ENCODE data around the gene EGFR.

The EGFR gene

DNA sequence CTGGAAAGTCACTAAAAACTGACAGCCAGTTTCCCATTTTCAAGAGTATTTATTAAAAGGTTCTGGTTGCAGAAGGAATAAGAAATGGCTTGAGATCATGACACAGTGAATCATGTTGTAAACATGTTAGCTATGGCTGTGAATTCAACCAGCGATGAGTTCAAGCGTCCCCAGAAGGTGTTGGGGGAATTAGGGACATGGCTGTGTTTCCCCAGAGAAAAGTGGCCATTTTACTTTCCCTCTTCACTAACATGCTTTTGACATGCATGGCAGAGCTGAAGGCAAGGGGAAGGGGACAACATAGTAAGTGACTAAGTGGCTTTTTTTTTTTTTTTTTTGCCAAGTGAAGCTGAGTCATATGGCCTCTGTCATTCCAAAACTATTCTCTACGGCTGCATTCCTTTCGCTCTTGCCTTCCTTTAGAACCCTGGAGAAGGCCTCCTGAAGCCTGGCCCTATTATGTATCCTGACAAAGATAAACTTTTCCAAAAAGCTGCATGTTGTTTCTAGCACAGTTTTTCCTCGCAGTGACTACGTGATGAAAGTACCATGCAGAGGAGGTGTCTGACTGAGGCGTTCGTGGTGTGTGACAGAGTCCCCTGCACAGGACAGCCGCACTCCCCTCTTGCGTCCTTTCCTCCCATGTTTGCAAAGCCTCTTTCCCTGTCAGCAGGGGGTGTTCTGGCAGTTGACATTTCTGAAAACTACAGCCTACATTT is 46.9 kb downstream of the EGFR start:
- no peak for DNase-seq

DNA sequence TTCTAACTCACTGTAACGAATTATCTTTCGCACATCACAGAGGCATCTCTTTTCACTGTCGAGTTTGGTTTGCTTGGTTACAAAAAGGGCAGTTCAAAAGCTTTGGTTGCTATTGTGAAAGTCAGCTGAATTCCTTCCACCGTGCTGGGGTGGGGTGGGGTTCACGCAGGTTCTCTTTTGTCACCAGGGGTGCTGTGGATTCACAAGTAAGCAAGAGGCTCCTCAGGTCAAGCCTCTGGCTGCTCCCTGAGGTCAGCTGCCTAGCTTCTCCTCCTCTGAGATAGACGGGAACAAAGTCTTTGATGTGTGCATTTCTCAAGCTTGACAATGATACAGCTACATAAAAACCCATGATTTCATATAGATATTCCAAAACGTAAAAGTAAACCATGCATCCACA is 47.7 kb downstream of the EGFR start:
- no peak for DNase-seq

DNA sequence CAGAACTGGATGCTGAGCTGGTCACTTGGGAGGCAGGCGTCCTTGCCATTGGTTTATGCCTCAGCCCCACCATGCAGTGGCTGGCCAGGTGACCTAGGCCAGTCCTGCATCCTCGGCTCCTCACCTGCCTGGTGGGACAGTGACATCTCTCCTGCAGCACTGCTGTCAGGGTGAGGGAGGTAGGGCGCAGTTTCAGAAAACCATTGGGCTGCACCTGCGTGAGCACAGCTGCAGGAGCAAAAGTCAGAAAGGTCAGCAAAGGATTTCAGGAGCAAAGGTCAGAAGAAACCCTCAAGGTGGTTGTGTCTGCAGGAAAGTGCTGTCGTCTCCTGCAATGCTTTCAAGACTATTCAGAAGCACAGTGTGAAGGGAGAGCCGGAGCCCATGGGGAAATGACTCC is 48.1 kb downstream of the EGFR start:
- DNase-seq: no peak

DNA sequence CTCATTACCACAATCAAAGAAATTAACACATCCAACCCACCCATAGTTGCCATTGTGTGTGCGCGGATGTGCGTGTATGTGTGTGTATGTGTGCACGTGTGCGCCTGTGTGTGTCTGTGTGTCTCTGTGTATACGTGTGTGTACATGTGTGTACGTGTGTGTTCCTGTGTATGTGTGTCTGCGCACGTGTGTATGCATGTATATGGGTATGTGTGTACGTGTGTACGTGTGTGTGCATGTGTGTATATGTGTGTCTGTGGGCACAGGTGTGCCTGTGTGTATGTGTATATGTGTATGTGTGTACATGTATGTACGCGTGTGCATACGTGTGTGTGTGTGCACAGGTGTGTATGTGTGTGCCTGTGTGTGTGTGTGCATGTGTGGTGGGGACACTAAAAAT is 48.9 kb downstream of the EGFR start:
- DNase-seq: no peak

DNA sequence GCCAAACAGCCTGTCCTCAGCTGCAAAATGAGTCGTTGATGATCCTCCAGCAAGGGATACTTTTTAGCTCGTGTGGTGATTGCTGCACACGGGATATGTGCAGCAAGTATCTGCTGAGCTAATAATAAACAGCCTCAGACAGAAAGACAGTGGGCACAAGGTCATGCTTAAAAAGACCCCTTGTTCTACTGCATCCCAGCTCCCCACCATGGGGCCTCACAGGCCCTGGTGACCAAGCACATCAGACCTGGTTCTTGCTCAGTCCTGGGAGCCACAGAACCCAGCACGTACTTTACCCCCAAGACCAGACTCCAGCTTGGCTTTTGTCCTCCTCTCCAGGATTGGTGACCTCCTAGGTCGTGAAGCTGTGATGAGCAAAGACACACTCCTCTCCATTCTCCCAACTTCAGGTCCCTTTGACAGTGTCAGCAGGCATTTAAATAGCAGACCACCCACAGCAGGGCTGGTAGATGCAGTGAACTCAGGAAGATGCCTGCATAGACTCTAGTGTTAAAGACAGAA is 50.5 kb downstream of the EGFR start:
- no peak for DNase-seq

DNA sequence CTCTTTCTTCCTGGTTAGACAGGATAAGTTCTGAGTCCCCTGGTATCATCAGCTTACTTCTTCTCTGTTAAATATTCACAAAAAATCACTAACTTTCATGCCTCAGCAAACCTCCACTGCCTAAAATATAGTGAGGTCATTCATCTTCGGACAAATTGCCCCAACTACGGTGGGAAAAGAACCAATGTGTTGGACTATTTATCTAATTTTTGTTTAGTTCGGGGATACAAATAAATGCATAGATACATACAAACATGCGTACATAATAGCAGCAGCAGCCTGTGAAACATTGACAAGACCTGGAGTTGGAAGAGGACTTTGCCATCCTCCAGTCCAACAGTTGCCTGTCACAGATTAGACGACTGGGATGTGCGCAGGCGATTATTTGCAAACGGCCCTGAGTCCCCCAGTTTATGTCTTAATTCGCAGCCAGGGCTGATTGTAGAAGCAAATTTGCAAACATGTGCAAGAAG is 51.5 kb downstream of the EGFR start:
- no peak for DNase-seq

DNA sequence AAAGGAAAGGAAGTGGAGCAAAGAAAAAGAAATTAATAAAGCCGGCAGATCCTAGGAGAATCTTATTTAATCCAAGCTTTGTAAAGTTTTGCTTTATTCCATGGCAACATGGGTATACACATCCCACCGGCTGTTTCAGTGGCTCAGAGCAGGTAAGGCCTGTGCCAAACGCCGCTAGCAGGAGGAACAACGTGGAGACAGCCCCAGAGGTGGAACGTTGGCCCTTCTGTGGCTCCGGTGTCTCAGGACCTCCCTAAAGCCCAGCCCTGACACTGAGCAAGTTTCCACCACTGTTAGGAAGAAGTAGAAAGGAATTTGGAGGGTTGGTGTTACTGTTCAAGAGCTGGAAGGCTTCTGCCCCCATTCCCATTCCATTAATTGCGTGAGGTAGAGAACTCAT is 52.0 kb downstream of the EGFR start:
- DNase-seq: no peak

DNA sequence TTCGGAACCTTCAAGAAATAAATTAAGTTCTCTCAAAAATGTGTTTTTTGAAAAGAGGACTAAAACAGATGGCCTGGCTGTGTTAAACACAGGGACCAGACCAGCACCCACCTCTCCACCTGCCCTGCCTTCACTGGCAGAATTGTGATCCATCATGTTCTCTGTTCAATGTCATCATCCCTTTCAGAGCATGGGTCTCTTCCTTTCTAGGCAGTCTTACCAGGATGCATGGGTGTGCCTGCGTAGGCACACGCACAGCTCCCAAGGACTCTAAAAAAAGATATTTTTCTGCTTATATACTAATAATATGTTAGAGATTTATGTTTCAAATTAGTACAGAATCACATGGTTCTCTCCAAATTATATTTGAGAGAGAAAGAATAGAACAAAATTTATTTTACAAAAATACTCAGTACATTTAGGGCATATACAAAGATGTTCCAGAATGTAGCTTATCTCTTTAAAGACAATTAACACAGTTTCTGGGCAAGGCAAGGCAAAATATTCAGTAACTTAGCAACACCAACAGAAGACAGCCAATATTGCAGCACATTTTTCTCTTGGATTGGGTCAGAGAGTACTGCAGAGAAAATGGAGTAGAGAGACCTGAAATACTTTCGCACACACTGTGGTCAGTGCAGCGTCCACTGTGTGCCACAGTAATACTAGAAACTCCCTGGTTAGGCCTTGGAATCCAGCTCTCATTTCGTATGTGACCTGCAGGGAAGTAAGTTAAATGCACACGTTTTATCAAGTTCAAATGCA is 52.8 kb downstream of the EGFR start:
- no peak for DNase-seq

DNA sequence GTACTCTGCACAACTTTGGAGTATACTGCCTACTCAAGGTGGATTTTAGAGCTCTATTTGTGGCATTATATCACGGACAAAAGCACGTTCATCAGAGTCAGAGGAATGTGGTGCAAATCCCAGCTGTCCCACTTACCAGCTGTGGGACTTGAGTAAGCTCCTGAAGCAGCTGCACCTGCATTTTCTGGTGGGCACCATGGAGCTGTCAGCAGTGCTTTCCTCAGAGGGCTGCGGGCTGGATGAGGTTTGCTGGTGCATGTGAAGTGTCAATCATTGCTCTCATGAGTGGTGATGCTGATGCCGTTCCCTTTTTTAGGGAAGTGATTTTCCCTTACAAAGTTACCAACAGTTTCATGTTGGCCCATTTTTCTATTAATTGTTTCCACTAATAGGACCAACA is 53.4 kb downstream of the EGFR start:
- DNase-seq: no peak

DNA sequence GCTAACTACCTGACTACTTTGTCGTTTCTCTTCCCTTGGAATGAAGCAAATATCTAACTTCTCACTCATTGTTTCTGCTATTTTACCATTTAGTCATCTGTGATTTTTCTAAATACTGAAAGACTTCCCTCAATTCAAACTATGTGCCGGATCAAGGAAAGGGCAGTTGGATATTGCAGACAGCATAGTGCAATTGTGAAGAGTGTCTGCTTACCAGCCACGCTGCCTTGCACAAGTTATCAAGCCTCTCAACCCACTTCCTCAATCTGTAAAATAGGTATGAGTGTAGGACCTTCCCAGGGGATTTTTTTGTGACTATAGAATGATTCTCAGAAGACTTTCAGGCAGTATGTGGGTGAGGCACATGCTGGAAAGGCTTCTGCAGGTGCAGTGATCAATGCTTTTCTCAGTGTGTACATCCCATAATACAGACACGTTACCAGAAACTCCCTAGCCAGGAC is 54.3 kb downstream of the EGFR start:
- DNase-seq: no peak

DNA sequence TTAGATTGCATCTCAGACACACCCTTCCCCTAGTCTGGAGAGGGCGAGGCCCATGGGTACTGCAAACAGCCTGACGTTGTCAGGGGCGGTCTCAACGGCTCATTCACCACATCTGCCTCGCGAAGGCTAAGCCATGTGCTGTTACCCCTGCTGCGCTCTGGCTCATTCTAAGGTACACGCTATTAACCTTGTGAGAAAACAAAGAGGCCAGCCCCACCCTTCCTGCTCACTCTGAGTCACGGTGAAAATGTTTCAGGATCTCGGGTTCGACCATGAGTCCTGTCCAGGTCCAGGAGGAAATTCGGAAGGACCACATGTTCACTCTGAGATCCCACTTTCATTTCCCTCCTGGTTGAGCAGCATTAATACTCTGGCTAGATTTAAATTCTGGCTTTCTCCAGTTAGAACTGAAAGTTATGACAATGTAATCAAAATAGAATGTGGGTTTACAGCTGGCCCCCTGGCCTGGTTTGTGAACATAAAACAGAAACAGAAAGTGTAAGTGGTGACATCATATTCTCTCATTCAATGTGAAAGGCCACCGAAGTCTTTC is 55.2 kb downstream of the EGFR start:
- DNase-seq: no peak

DNA sequence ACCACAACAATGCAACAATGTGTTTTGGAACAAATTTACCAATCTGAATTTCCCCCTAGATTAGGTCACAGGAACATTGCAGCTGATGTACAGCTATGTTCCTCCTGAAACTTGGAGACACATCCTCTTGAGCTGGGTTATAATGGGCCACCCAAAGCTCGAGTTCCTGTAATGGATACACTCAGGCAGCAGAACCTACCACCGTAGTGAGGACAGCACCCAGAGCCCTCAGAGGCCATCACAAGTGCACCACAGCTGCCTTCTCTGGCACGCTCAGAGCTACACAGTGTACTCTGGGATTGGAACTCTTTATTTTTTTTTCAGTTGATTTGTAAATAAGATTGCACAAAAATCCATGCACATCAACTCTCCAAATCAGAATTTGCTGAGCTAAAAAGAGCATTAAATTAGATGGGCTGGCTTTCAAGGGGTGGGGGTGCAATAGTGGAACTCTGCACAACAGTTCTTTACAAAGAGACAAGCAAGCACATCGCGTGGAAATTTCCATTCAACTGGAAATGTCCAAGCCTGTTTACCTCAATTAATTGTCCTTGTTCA is 56.7 kb downstream of the EGFR start:
- no peak for DNase-seq

DNA sequence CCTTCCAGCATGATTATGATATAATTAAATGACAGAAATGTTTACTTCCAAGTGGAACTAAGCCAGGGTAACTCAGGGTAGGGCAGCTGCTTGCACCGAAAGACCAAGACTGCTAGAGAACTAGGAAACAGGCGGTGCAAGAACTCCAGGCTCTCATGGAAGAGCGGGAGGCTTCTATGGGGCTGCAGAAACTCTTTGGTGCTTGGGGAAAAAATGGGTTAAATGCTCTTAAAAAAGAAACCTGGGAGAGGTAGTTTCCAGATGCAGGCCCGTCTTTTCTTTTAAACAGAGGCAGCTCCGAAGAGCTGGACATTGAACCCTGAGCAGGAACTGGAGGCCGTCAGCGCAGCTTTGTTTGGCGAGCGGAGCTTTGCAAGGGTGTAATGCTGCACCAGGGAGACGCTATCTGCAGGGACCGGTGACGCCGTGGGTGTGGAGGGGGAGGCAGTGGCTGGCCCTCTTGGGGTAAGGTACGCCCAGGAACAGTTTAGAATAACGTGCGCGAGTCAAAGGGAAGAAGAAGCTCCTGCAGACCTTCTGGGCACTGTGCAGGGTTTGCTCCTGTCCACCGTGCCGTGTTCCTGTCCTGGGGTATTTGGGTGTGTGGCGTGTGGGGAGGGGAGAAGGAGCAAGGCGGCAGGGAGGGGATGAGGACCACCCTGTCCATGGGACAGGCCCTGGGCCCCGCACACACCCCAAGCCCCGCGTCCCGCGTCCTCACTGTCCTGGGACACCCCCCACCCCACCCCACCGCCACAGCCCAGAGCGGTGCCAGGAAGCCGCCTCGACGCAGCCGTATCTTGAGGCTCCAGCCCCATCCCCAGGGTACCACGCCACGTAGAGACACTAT is 59.0 kb downstream of the EGFR start:
- no peak for DNase-seq

DNA sequence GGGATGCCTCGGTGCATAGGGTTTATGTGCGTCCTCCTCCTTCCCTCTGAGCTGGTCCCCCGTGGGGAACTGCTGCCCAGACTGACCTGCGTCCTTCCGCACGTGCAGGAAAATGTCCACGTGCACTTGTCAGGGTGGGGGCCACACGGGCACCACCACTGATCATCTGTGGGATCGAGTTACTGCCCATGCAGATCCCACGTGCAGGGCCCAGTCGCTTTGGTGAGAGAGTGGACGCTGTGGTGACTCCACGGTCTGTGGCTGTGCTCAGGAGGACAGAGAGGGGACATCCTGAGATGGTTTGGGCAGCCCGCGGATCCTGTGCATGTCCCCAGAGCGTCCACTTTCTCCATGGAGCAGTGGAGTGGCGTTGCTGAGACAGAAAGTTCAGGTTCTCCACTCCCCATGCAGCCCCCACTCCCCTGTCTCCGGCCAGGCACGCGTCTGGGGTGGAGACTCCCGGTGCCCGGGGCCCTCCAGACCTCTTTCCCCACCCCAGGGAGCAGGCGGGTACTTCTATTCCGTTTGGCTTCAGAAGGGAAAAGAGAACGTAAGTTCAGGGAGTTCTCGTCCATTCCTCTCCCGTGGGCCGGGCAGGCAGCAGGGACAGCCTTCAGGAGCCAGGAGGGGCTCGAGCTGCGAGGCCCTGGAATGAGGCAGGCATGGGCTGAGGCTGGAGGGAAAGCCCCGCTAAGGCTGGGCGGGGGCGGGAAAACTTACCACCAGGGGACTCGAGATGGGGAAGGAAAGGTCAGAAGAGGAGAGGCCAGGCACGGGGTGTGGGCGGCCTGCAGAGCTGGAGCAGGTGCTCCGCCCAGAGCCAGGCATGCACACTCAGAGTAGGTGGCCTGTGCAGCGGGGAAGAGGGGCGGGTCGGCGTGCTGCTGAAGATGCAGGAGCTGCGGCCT is 59.9 kb downstream of the EGFR start:
- no peak for DNase-seq

DNA sequence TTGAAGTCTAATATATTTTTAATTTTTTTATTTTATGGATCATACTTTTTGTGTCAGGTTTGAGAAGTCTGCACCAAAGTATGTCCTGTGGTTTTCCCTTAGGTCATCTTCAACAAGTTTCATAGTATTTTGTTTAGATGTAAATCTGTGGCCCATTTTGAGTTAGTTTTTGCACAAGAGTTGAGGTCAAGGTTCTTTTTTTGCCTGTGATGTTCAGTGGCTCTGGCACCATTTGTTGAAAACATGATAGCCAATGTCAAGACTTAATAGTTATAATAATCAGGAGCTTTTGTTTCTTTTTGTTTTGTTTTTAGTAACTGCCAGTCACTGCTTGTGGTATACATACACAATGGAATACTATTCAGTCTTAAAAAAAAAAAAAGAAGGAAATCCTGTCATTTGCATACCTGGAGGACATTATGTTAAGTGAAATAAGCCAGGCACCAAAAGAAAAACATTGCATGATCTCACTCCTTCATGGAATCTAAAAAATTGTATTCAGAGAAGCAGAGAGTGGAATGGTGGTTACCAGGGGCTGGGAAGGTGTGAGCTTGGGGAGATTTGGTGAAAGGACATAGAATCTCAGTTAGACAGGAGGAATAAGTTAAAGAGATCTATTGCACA is 61.3 kb downstream of the EGFR start:
- DNase-seq: no peak

DNA sequence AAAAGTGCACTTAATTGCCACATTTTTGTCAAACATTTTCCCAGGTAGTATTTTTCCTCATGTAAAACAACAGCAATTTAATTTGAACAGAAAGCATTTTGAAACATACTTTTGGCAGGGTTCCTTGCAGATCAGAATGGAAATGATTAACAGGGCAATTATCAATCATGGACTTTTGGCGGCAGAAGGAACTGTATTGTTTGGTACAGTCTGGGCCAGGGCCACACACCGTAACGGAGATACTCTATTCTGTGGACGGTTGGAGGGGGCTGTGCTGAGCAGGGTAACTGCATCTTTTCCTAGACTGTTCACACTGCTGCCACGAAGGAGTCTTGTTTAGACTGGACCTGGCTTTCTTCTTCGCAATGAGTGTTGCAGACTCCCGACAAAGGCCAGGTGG is 62.3 kb downstream of the EGFR start:
- no peak for DNase-seq

DNA sequence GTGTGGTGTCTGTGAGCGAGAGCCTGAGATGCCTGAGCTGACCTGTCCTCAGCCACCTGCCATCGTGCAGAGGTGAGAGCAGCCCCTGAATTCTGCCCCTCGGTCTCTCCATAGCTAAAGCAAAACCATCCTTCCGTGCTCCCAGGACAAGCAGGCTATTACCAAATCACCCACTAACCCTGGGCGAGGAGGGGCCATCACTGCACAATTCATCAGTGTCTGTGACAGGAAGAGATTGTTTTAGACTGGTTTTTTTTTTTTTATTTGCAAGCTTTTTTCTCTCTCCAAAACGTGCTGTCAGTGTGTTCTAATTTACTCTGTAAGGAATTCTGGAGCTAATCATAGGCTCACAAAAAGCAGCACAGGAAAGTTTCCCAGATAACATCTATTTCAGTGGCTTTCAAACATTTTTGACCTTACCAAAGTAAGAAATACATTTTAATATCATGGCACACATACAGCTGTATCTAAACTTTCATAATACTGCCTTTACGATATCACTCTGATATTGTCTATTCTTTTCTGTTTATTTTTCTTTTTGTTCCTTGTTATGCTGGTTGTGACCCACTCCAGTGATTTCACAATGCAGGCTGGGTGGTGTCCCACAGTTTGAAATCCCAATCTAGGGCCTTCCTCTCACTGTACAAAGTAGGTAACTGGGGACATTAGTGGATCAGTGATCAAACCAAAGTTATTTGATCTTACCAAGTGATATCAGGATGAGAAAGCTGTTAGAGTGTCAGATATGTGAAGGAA is 62.8 kb downstream of the EGFR start:
- DNase-seq: no peak

DNA sequence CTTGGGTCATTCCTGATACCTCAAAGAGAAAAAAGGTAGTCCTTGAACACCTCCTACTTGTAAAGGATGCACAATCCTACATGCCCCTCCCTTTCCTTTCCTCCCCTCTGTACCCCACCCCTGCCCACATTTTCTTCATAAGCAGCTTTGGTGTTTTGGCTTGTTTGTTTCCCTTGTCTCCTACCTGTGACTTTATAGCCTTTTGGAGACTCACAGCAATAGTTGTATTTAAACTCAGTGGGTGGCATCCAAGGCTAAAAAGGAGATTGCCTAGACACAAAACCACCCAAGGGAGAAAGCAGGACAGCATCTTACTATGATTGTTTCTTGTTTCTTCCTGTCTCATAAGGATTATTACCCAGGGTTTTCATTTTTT is 63.4 kb downstream of the EGFR start:
- DNase-seq: no peak

DNA sequence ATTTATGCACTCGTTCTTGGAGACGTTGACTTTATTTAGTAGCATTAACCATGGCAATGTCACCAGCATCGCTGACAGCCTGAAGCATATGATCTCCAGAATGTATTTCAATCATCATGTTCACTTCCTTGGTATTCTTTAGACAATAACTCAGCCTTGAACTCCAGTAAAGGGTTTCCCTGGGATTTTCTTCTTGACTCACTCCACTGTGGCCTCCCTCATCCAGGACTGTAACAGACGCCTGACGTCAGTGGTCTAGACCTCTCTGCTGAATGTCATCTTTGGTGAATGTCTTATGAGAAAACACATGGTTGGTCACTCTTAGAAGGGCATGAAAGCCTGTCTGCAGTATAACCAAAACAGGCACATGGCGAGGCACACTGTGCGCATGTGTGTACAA is 64.4 kb downstream of the EGFR start:
- DNase-seq: no peak

DNA sequence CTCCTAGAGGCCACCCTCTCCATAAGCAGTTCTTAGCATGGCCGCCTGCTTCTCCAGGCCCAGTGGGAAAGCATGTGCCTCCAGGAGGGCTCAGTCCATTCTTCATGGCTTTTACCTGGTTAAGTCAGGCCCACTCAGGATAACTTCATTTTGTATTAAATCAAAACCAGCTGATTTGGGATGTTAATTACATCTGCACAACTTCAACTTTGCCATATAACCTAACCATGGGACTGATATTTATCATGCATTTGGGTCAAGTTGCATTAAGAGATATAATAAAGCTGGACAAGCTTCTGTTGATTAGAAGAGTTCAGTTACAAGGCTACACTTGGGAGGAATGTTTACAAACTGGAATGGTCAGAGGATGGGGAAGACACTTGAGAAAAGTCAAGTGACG is 65.5 kb downstream of the EGFR start:
- DNase-seq: no peak
